Neural progenitor cell (in vitro differentiated cells): ENCODE results near the gene VTI1A. TPM values are rescaled to one million over a fixed set of nuclear protein-coding genes. Genes with fewer than 3 reads are reported as not detected.

Source experiments
- DNase-seq: peaks from one replicate; pipeline ENCODE4 v3.0.0-alpha.2; 2016; ENCODE audit warnings: low spot score
- H2AFZ ChIP-seq: fragments of 200-600 bp; sonication (generic); replicated peaks from 2 replicates; pipeline ENCODE4 v1.6.1; 2016; ENCODE audit warnings: antibody characterized with exemption
- H3F3A ChIP-seq: fragments of 200-600 bp; sonication (generic); 2 replicates; pipeline ENCODE4 v1.6.1; 2016; ENCODE audit warnings: antibody characterized with exemption, low read depth
- H3K27ac ChIP-seq: fragments of 200-600 bp; sonication (generic); 2 replicates; pipeline ENCODE4 v1.5.1; 2016; ENCODE audit warnings: mild to moderate bottlenecking
- H3K27me3 ChIP-seq: fragments of 200-600 bp; sonication (generic); 2 replicates; pipeline ENCODE4 v1.6.1; 2016; ENCODE audit warnings: mild to moderate bottlenecking, moderate library complexity
- H3K36me3 ChIP-seq: fragments of 200-600 bp; sonication (generic); 2 replicates; pipeline ENCODE4 v1.5.1; 2016
- H3K4me1 ChIP-seq: fragments of 200-600 bp; sonication (generic); 2 replicates; pipeline ENCODE4 v1.6.1; 2016; ENCODE audit warnings: mixed run types
- H3K4me2 ChIP-seq: fragments of 200-600 bp; sonication (generic); 2 replicates; pipeline ENCODE4 v1.6.1; 2016
- H3K4me3 ChIP-seq: fragments of 200-600 bp; sonication (generic); 2 replicates; pipeline ENCODE4 v1.5.1; 2016
- H3K79me2 ChIP-seq: fragments of 200-600 bp; sonication (generic); 2 replicates; pipeline ENCODE4 v1.6.1; 2016; ENCODE audit warnings: low read depth
- H3K9ac ChIP-seq: fragments of 200-600 bp; sonication (generic); 2 replicates; pipeline ENCODE4 v1.6.1; 2016
- H3K9me3 ChIP-seq: fragments of 200-600 bp; sonication (generic); 2 replicates; pipeline ENCODE4 v1.5.1; 2016; ENCODE audit warnings: low read depth
- H4K20me1 ChIP-seq: fragments of 200-600 bp; sonication (generic); 2 replicates; pipeline ENCODE4 v1.6.1; 2016; ENCODE audit warnings: low read depth
- H3K27ac Mint-ChIP-seq: 3 replicates; pipeline ENCODE4 v1.8.0; 2021; ENCODE audit warnings: mixed read lengths
- H3K27me3 Mint-ChIP-seq: 2 replicates; pipeline ENCODE4 v1.8.0; 2022; ENCODE audit warnings: low read depth, mild to moderate bottlenecking, inconsistent platforms, moderate library complexity, mixed read lengths; ENCODE audit not compliant: insufficient read depth
- H3K36me3 Mint-ChIP-seq: 3 replicates; pipeline ENCODE4 v1.8.0; 2021; ENCODE audit warnings: mixed read lengths
- H3K4me1 Mint-ChIP-seq: 3 replicates; pipeline ENCODE4 v1.8.0; 2021; ENCODE audit warnings: mixed read lengths
- H3K4me3 Mint-ChIP-seq: 3 replicates; pipeline ENCODE4 v1.8.0; 2021; ENCODE audit warnings: mild to moderate bottlenecking, moderate library complexity, mixed read lengths
- H3K9me3 Mint-ChIP-seq: 3 replicates; pipeline ENCODE4 v1.8.0; 2020; ENCODE audit warnings: mixed read lengths
- EZH2 ChIP-seq: fragments of 200-600 bp; sonication (generic); IDR thresholded peaks from 2 replicates; pipeline ENCODE4 v1.6.1; 2017; ENCODE audit warnings: antibody characterized with exemption, mild to moderate bottlenecking, moderate library complexity
- EZH2phosphoT487 ChIP-seq: fragments of 200-600 bp; sonication (generic); IDR thresholded peaks from 2 replicates; pipeline ENCODE4 v1.6.1; 2017; ENCODE audit warnings: antibody characterized with exemption
- total RNA-seq: library from RNA; depleted of rRNA; stranded (reverse); fragments of >200 nt; gene quantifications from 2 replicates; pipeline ENCODE4 v1.2.3, GENCODE V29; 2015; ENCODE audit warnings: low replicate concordance
- TF ChIP-seq, protein P1 (sequence below): fragments of 200-600 bp; sonication (generic); IDR thresholded peaks from 2 replicates; pipeline ENCODE4 v1.5.1; 2017; ENCODE audit warnings: antibody characterized with exemption, mild to moderate bottlenecking

Gene VTI1A
- total RNA-seq, 1 donor from 2014 or later, result 28.8 TPM

DNA sequence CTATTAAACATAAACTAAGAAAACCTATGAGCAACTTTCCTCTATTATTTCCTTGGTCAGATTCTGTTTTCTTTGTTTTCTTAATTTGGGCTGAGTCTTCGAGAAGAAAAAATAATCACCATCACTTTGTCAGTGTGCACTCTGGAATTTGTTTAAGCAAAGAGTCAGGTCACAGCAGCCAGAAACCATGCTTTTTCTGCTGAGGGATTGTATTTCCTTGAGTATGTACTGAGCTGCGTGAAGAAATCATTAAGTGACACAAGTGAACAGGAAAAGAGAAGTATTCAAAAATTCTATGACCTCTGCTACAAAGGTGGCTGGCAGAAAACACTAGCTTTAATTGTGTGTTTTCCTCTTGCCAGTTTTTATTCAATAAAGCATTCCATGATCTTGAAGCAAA, 249.6 kb downstream of the VTI1A start:
- no peak for DNase-seq
- peaks cover 16% of the 10 kb centered on the region for H3K4me1 Mint-ChIP-seq
- no peak overlapping the region for H3K27ac Mint-ChIP-seq

DNA sequence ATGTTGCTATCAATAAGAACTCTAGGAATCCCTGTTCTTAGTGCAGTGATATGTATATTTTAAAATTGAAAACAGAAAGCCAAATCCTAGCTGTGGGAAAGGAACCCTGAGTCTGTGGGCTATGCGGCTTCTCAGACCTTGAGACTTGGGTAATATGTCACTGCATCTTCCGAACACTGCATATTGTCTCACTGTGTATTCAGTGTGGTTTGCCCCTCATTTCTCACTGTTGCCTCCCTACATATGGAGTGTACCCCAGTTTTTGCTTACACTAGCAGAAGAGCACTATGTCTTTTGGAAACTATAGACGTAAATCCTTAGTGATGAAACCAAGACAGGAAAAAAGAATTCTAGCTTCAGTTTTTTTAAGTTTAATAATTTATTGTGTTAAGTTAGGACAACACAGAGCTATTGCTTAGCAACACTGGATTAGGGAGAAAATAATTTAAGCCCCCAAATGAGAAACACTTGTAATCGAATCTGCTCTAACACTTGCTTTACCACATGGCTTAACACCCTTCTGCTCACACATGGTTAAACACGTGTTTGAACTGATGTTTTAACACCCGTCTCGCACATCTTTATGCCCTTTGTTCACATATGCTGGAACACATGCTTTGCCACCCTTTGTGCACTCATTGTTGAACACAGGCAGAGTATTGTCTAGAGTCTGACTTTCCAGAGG, 251.3 kb downstream of the VTI1A start:
- H3K27ac Mint-ChIP-seq, result no peak overlapping the region

More for the DNA sequence above, 249.6 kb downstream of the VTI1A start:
- no peak overlapping the region for H3K4me2 ChIP-seq
- Mint-ChIP-seq H3K36me3 (no peaks in the 10 kb centered on the region), H3K9me3 (no peaks in the 10 kb centered on the region), H3K4me3 (no peak overlapping the region), H3K27me3 (no peaks in the 10 kb centered on the region)
- no peaks in the 10 kb centered on the region for H3K79me2 ChIP-seq
- no peak overlapping the region for H3K27ac ChIP-seq
- no peaks in the 10 kb centered on the region for H3K4me1 ChIP-seq
- no peak overlapping the region for H3K4me3 ChIP-seq
- H3K27me3 ChIP-seq, result no peaks in the 10 kb centered on the region
- no peak overlapping the region for H2AFZ ChIP-seq
- TF ChIP-seq EZH2phosphoT487 (no peak), EZH2 (no peak)
- TF ChIP-seq, protein P1, sequence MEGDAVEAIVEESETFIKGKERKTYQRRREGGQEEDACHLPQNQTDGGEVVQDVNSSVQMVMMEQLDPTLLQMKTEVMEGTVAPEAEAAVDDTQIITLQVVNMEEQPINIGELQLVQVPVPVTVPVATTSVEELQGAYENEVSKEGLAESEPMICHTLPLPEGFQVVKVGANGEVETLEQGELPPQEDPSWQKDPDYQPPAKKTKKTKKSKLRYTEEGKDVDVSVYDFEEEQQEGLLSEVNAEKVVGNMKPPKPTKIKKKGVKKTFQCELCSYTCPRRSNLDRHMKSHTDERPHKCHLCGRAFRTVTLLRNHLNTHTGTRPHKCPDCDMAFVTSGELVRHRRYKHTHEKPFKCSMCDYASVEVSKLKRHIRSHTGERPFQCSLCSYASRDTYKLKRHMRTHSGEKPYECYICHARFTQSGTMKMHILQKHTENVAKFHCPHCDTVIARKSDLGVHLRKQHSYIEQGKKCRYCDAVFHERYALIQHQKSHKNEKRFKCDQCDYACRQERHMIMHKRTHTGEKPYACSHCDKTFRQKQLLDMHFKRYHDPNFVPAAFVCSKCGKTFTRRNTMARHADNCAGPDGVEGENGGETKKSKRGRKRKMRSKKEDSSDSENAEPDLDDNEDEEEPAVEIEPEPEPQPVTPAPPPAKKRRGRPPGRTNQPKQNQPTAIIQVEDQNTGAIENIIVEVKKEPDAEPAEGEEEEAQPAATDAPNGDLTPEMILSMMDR, result no peak
- H3K9me3 ChIP-seq, result no peaks in the 10 kb centered on the region
- H3K36me3 ChIP-seq, result no peaks in the 10 kb centered on the region
- no peak overlapping the region for H3K9ac ChIP-seq
- no peaks in the 10 kb centered on the region for H4K20me1 ChIP-seq
- no peaks in the 10 kb centered on the region for H3F3A ChIP-seq

DNA sequence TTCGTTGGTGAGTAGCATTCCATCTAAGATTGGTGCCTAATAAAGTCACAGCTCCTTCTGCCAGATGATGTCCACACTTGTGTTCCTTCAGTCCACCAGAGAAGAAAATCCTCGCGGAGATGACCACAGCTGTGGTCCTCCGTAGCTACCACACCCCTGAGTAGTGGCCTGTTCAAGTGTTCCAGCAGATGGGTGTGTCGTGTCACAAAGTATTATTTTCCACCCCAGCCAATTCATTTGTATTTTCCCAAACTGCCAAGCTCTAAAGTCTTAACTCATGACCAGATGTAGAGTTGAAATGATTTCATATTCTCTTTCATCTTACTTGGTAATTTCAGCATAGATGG, 251.8 kb downstream of the VTI1A start:
- H3K27ac ChIP-seq, result no peak overlapping the region
- TF ChIP-seq EZH2 (no peak), EZH2phosphoT487 (no peak)
- TF ChIP-seq, protein P1, result no peak
- H2AFZ ChIP-seq, result no peak overlapping the region
- no peaks in the 10 kb centered on the region for H3K27me3 ChIP-seq
- DNase-seq, result no peak
- H4K20me1 ChIP-seq, result no peaks in the 10 kb centered on the region
- H3K79me2 ChIP-seq, result no peaks in the 10 kb centered on the region
- H3K27me3 Mint-ChIP-seq, result no peaks in the 10 kb centered on the region
- no peak overlapping the region for H3K4me3 ChIP-seq
- H3K4me3 Mint-ChIP-seq, result no peak overlapping the region
- no peak overlapping the region for H3K9ac ChIP-seq
- no peaks in the 10 kb centered on the region for H3K9me3 ChIP-seq
- no peaks in the 10 kb centered on the region for H3F3A ChIP-seq
- H3K27ac Mint-ChIP-seq, result no peak overlapping the region
- no peak overlapping the region for H3K4me2 ChIP-seq
- H3K36me3 Mint-ChIP-seq, result no peaks in the 10 kb centered on the region
- H3K9me3 Mint-ChIP-seq, result no peaks in the 10 kb centered on the region
- no peaks in the 10 kb centered on the region for H3K4me1 ChIP-seq
- H3K4me1 Mint-ChIP-seq, result peaks cover 16% of the 10 kb centered on the region
- no peaks in the 10 kb centered on the region for H3K36me3 ChIP-seq

More for the DNA sequence above, 251.3 kb downstream of the VTI1A start:
- no peak overlapping the region for H3K4me3 ChIP-seq
- no peaks in the 10 kb centered on the region for H3K4me1 ChIP-seq
- no peaks in the 10 kb centered on the region for H3F3A ChIP-seq
- H3K36me3 ChIP-seq, result no peaks in the 10 kb centered on the region
- H3K9me3 ChIP-seq, result no peaks in the 10 kb centered on the region
- no peaks in the 10 kb centered on the region for H4K20me1 ChIP-seq
- Mint-ChIP-seq H3K4me1 (peaks cover 16% of the 10 kb centered on the region), H3K36me3 (no peaks in the 10 kb centered on the region), H3K4me3 (no peak overlapping the region), H3K9me3 (no peaks in the 10 kb centered on the region), H3K27me3 (no peaks in the 10 kb centered on the region)
- TF ChIP-seq, protein P1, result no peak
- TF ChIP-seq EZH2phosphoT487 (no peak), EZH2 (no peak)
- no peak for DNase-seq
- H3K27ac ChIP-seq, result no peak overlapping the region
- H3K4me2 ChIP-seq, result no peak overlapping the region
- H3K9ac ChIP-seq, result no peak overlapping the region
- H2AFZ ChIP-seq, result no peak overlapping the region
- H3K27me3 ChIP-seq, result no peaks in the 10 kb centered on the region
- no peaks in the 10 kb centered on the region for H3K79me2 ChIP-seq
